Peyer's patch (tissue), 4 donors: ENCODE results near the gene BAG5. TPM values are rescaled to one million over a fixed set of nuclear protein-coding genes. Genes with fewer than 3 reads are reported as not detected.

Experiments used
- DNase-seq, 3 donors: peaks; one replicate each; pipeline ENCODE4 v3.0.0-alpha.2; 2017 to 2019
- H3K27ac ChIP-seq, 4 donors: fragments of 200-600 bp; sonication (generic); one replicate each; pipeline ENCODE4 v1.5.1; 2016 to 2019
- H3K27me3 ChIP-seq, 2 donors: fragments of 200-600 bp; sonication (generic); one replicate each; pipeline ENCODE4 v1.5.1; 2019
- H3K36me3 ChIP-seq, 3 donors: fragments of 200-600 bp; sonication (generic); one replicate each; pipeline ENCODE4 v1.5.1; 2016 to 2019
- H3K4me1 ChIP-seq, 4 donors: fragments of 200-600 bp; sonication (generic); one replicate each; pipeline ENCODE4 v1.5.1; 2016 to 2019
- H3K4me3 ChIP-seq, 4 donors: fragments of 200-600 bp; sonication (generic); 1 replicate in 3 of 4; 2 replicates in 1 of 4; pipeline ENCODE4 v1.5.1; 2016 to 2019; ENCODE audit warnings: mild to moderate bottlenecking in 1 of 4
- H3K9me3 ChIP-seq, 4 donors: fragments of 200-600 bp; sonication (generic); one replicate each; pipeline ENCODE4 v1.5.1; 2016 to 2019; ENCODE audit warnings: mild to moderate bottlenecking in 1 of 4
- POLR2A ChIP-seq, 2 donors: fragments of 450-650 bp; IDR thresholded peaks; one replicate each; pipeline ENCODE4 v1.5.1; 2017; ENCODE audit warnings: antibody characterized with exemption in 2 of 2, mild to moderate bottlenecking in 2 of 2, moderate library complexity in 2 of 2
- total RNA-seq, 4 donors: library from RNA; depleted of rRNA; stranded (reverse); fragments of >200 nt; gene quantifications; one replicate each; pipeline ENCODE4 v1.1.0, GENCODE V29; 2016
- TF ChIP-seq, protein P1 (sequence below), 6 experiments: fragments of 450-650 bp in 4 of 6; fragments of 200-600 bp in 2 of 6; sonication (generic) in 1 of 6; IDR thresholded peaks; one replicate each; pipeline ENCODE4 v1.5.1; 2017 to 2019; ENCODE audit warnings: antibody characterized with exemption in 6 of 6, mild to moderate bottlenecking in 3 of 6, moderate library complexity in 1 of 6

BAG5 gene
- total RNA-seq, 4 donors from 2014 or later: 18.0 to 38.0 (median 19.5) TPM

DNA sequence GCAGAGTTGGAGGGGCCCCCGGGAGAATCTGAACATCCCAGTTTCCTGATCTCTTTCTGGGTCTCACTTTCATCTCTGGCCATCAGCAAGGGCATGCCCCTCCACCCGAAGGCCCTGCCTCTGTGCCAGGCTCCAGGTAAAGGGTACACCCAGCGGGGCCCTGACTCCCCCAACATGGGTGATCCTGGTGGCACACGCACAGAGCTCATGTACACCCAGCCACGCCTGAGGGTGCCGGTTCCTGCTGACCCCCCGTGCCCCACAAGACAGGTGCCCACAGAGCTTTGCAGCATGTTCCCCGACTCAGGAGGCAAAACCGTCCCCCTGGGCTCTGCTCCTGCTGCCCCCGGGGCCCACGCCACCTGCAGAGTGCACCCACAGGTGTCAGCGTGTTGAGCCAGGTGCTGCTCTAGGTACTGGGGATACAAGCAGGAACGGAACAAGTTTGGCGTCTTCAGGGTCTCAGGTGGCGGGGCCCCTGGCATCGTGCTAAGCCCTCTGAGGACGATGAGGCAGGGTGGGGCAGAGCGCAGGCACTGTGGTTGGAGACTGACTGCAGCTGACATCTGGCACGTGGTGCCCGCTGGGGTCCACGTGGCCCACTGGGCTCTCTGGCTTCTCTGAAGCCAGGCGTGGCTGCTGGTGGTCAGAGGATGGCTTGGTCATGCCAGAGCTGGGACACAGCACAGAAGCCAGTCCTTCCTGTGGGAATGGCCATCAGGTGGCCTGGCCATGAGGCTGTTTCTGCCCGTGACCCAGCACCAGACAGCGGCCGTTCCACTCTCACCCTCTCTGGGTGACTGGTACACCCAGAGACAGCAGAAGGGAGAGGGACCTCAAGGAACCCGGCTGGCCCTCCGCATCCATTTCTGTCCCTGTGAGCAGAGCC lies 13.8 kb downstream of the BAG5 start:
- TF ChIP-seq, protein P1, sequence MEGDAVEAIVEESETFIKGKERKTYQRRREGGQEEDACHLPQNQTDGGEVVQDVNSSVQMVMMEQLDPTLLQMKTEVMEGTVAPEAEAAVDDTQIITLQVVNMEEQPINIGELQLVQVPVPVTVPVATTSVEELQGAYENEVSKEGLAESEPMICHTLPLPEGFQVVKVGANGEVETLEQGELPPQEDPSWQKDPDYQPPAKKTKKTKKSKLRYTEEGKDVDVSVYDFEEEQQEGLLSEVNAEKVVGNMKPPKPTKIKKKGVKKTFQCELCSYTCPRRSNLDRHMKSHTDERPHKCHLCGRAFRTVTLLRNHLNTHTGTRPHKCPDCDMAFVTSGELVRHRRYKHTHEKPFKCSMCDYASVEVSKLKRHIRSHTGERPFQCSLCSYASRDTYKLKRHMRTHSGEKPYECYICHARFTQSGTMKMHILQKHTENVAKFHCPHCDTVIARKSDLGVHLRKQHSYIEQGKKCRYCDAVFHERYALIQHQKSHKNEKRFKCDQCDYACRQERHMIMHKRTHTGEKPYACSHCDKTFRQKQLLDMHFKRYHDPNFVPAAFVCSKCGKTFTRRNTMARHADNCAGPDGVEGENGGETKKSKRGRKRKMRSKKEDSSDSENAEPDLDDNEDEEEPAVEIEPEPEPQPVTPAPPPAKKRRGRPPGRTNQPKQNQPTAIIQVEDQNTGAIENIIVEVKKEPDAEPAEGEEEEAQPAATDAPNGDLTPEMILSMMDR (IDR thresholded peaks at IDR 0.05): no peak
- no peak for TF ChIP-seq POLR2A (IDR thresholded peaks at IDR 0.05)
- H3K27ac ChIP-seq: peak overlapping the region in 1 of 4 donors; percentile 81
- no peaks in the 10 kb centered on the region for H3K36me3 ChIP-seq
- DNase-seq: no peak
- H3K4me1 ChIP-seq: peaks cover 0 to 22% (median 3%) of the 10 kb centered on the region in 4 donors
- no peaks in the 10 kb centered on the region for H3K9me3 ChIP-seq
- H3K4me3 ChIP-seq: no peak overlapping the region
- no peaks in the 10 kb centered on the region for H3K27me3 ChIP-seq

- H3K4me3 ChIP-seq: no peak overlapping the region
- TF ChIP-seq POLR2A (IDR thresholded peaks at IDR 0.05): no peak
- TF ChIP-seq, protein P1 (IDR thresholded peaks at IDR 0.05): no peak
- H3K27ac ChIP-seq: no peak overlapping the region
- no peak for DNase-seq
- peaks cover 0 to 28% (median 3%) of the 10 kb centered on the region in 4 donors for H3K4me1 ChIP-seq
- H3K27me3 ChIP-seq: no peaks in the 10 kb centered on the region
- no peaks in the 10 kb centered on the region for H3K36me3 ChIP-seq
- no peaks in the 10 kb centered on the region for H3K9me3 ChIP-seq
These were observed 14.5 kb downstream of the BAG5 start for GRCh38 chr14:103547941-103548462.

- no peak overlapping the region for H3K4me3 ChIP-seq
- DNase-seq: no peak
- H3K4me1 ChIP-seq: peaks cover 0 to 33% (median 3%) of the 10 kb centered on the region in 4 donors
- H3K27ac ChIP-seq: no peak overlapping the region
- no peaks in the 10 kb centered on the region for H3K9me3 ChIP-seq
- H3K27me3 ChIP-seq: no peaks in the 10 kb centered on the region
- TF ChIP-seq POLR2A (IDR thresholded peaks at IDR 0.05): no peak
- TF ChIP-seq, protein P1 (IDR thresholded peaks at IDR 0.05): no peak
- H3K36me3 ChIP-seq: no peaks in the 10 kb centered on the region
These were observed 15.0 kb downstream of the BAG5 start for GRCh38 chr14:103547455-103547940.

GRCh38 chr14:103546652-103547454 lies 15.6 kb downstream of the BAG5 start:
- no peak overlapping the region for H3K27ac ChIP-seq
- no peaks in the 10 kb centered on the region for H3K9me3 ChIP-seq
- DNase-seq: peak; percentile 72 to 87 (median 83)
- no peaks in the 10 kb centered on the region for H3K27me3 ChIP-seq
- TF ChIP-seq, protein P1 (IDR thresholded peaks at IDR 0.05): peak; percentile 76 to 95 (median 88)
- no peak for TF ChIP-seq POLR2A (IDR thresholded peaks at IDR 0.05)
- peaks cover 0 to 39% (median 3%) of the 10 kb centered on the region in 4 donors for H3K4me1 ChIP-seq
- no peak overlapping the region for H3K4me3 ChIP-seq
- no peaks in the 10 kb centered on the region for H3K36me3 ChIP-seq

DNA sequence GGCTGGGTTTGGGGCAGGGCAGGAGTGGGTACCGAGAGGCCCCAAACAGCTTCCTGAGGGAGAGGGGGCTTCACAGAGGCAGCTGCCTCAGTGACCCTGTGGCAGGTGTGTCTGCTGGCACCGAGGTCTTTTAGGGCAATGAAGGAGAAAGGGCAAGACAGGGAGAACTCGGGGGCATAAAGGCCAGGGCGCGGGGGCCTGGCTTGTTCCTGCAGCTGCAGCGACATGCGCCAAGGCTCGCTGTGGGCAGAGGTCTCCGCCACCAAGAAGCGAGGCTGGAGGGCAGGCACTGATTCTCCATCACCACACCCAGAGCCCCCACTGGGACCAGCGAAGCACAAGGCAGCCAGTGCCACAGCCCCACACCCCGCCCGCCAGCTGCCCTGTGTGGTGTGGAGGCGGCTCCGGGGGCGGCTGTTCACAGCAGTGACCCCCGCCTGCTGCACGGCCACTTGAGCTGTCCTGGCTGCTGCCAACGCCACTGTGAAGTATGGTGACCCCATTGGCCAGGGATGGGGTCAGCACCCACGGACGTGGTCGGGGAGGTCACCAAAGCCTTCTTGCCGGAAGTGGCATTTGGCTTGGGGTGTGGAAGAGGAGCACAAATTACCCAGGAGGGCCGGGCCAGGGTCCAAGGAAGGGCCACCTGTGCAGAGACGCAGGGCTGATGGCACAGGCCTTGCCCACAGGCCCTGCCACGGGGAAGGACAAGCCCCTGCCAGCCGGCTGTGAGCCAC lies 16.4 kb downstream of the BAG5 start:
- no peak for TF ChIP-seq POLR2A (IDR thresholded peaks at IDR 0.05)
- TF ChIP-seq, protein P1 (IDR thresholded peaks at IDR 0.05): no peak
- Histone ChIP-seq H3K27me3 (no peaks in the 10 kb centered on the region), H3K4me3 (no peak overlapping the region), H3K36me3 (no peaks in the 10 kb centered on the region), H3K4me1 (peaks cover 0 to 46% (median 3%) of the 10 kb centered on the region in 4 donors), H3K9me3 (no peaks in the 10 kb centered on the region), H3K27ac (no peak overlapping the region)
- DNase-seq: no peak
